B cell (primary cell): ENCODE results near the gene FARP1. TPM values are rescaled to one million over a fixed set of nuclear protein-coding genes. Genes with fewer than 3 reads are reported as not detected.

Source experiments
- ATAC-seq: fragments of 200-7000 bp; cut with Tn5 transposase; one replicate; pipeline ENCODE4 v1.10.0; 2021; ENCODE audit warnings: low read depth, mild to moderate bottlenecking, moderate number of reproducible peaks, moderate library complexity
- CTCF ChIA-PET: fragments of 350-600 bp; sonication (Branson Sonifier 250); formaldehyde crosslinking; loops from one replicate; lab custom pipeline; 2021; ENCODE audit warnings: antibody characterized with exemption, inconsistent platforms; lab: Charles Lee
- POLR2A ChIA-PET: fragments of 350-600 bp; sonication (Branson Sonifier 250); formaldehyde crosslinking; loops from one replicate; lab custom pipeline; 2021; ENCODE audit warnings: antibody characterized with exemption; lab: Charles Lee
- DNase-seq: peaks from one replicate; pipeline ENCODE4 v3.0.0; 2013
- H2AFZ ChIP-seq: 2 replicates; pipeline ENCODE4 v1.6.1; 2012; ENCODE audit warnings: mild to moderate bottlenecking, low read depth, low read length; ENCODE audit not compliant: insufficient read depth, poor library complexity, severe bottlenecking
- H3K27ac ChIP-seq, 2 donors: 1 replicate in 1 of 2; 2 replicates in 1 of 2; pipeline ENCODE4 v1.5.1; 2012 to 2013; ENCODE audit warnings: low read length in 2 of 2, mild to moderate bottlenecking in 2 of 2, moderate library complexity in 1 of 2
- H3K27me3 ChIP-seq, 4 experiments: fragments of 200-600 bp in 1 of 4; sonication (generic) in 1 of 4; replicated peaks in 1 of 4; 1 replicate in 2 of 4; 2 replicates in 2 of 4; pipeline versions ENCODE4 v1.6.1 to v1.7.0; 2013 to 2016; ENCODE audit warnings: low read length in 3 of 4, mild to moderate bottlenecking in 2 of 4, mixed read lengths in 1 of 4, moderate library complexity in 1 of 4; ENCODE audit not compliant: insufficient read depth in 4 of 4, control insufficient read depth in 3 of 4; ENCODE audit errors: control extremely low read depth in 1 of 4
- H3K36me3 ChIP-seq, 2 experiments: replicated peaks in 1 of 2; 1 replicate in 1 of 2; 2 replicates in 1 of 2; pipeline versions ENCODE4 v1.6.1 to v1.7.1; 2013; ENCODE audit warnings: low read length in 1 of 2; ENCODE audit not compliant: insufficient read depth in 2 of 2, control insufficient read depth in 1 of 2; ENCODE audit errors: control extremely low read depth in 1 of 2, extremely low read depth in 1 of 2
- H3K4me1 ChIP-seq, 2 donors: fragments of 200-600 bp in 1 of 2; sonication (generic) in 1 of 2; 1 replicate in 1 of 2; 2 replicates in 1 of 2; pipeline versions ENCODE4 v1.5.1 to v1.6.1; 2013 to 2017; ENCODE audit warnings: low read length in 2 of 2; ENCODE audit not compliant: control insufficient read depth in 2 of 2, insufficient read depth in 2 of 2
- H3K4me2 ChIP-seq: replicated peaks from 2 replicates; pipeline ENCODE3; 2012; ENCODE audit warnings: mild to moderate bottlenecking, low read depth, low read length; ENCODE audit not compliant: poor library complexity, severe bottlenecking
- H3K4me3 ChIP-seq, 5 experiments: fragments of 200-600 bp in 1 of 5; sonication (generic) in 1 of 5; 1 replicate in 3 of 5; 2 replicates in 2 of 5; pipeline versions ENCODE4 v1.5.1 to v1.7.0; 2011 to 2016; ENCODE audit warnings: low read length in 4 of 5, mild to moderate bottlenecking in 4 of 5, low read depth in 2 of 5, control low read depth in 1 of 5, moderate library complexity in 1 of 5; ENCODE audit not compliant: insufficient read depth in 1 of 5; ENCODE audit errors: control extremely low read depth in 1 of 5, extremely low read depth in 1 of 5
- H3K79me2 ChIP-seq: fragments of 200-600 bp; sonication (generic); one replicate; pipeline ENCODE4 v1.6.0; 2016; ENCODE audit warnings: low read length; ENCODE audit not compliant: control insufficient read depth, insufficient read depth
- H3K9ac ChIP-seq: fragments of 200-600 bp; sonication (generic); 2 replicates; pipeline ENCODE4 v1.6.1; 2017; ENCODE audit warnings: mild to moderate bottlenecking, low read length, moderate library complexity
- H3K9me3 ChIP-seq, 3 donors: one replicate each; pipeline versions ENCODE4 v1.6.1 to v1.7.1; 2013; ENCODE audit warnings: low read length in 2 of 3; ENCODE audit not compliant: control insufficient read depth in 2 of 3, insufficient read depth in 1 of 3; ENCODE audit errors: control extremely low read depth in 1 of 3
- H4K20me1 ChIP-seq: 2 replicates; pipeline ENCODE4 v1.6.0; 2012; ENCODE audit warnings: mild to moderate bottlenecking, low read length; ENCODE audit not compliant: insufficient read depth, control insufficient read depth, poor library complexity, severe bottlenecking
- H3K27ac Mint-ChIP-seq: one replicate; pipeline ENCODE4 v1.8.0; 2021; ENCODE audit warnings: mixed read lengths
- H3K27me3 Mint-ChIP-seq: one replicate; pipeline ENCODE4 v1.8.0; 2021; ENCODE audit warnings: mixed read lengths
- H3K4me1 Mint-ChIP-seq: one replicate; pipeline ENCODE4 v1.8.0; 2021; ENCODE audit warnings: mixed read lengths
- H3K4me3 Mint-ChIP-seq: one replicate; pipeline ENCODE4 v1.8.0; 2021; ENCODE audit warnings: mixed read lengths
- H3K9me3 Mint-ChIP-seq: one replicate; pipeline ENCODE4 v1.8.0; 2022; ENCODE audit warnings: mixed read lengths; ENCODE audit not compliant: insufficient read depth
- EZH2 ChIP-seq: IDR thresholded peaks from 2 replicates; pipeline ENCODE4 v1.6.1; 2012; ENCODE audit warnings: borderline replicate concordance, low read depth, mild to moderate bottlenecking, moderate library complexity, low read length; ENCODE audit not compliant: insufficient read depth, poor library complexity, severe bottlenecking
- WGBS: methylation state at CpG from one replicate; pipeline ENCODE4 v1.1.5; 2013; ENCODE audit warnings: missing lambda C conversion rate; ENCODE audit not compliant: insufficient coverage; 5-methylcytosine and 5-hydroxymethylcytosine counted together
- intact Hi-C: fragments of 100-400 bp; cut with micrococcal nuclease; formaldehyde crosslinking; loops from one replicate; pipeline ENCODE4 v1.10.0; 2022
- polyA plus RNA-seq: library from polyadenylated mRNA; depleted of rRNA; stranded (reverse); fragments of >200 nt; gene quantifications from 2 replicates; pipeline ENCODE4 v1.2.3, GENCODE V29; 2012
- total RNA-seq, 2 donors: library from RNA; stranded (reverse); fragments of 120-200 nt in 1 of 2; gene quantifications; 1 replicate in 1 of 2; 2 replicates in 1 of 2; pipeline versions ENCODE4 v1.2.3 to v1.2.4, GENCODE V29; 2013 to 2022
- TF ChIP-seq, protein P1 (sequence below): fragments of 200-600 bp; IDR thresholded peaks from one replicate; pipeline ENCODE4 v1.8.0; 2022; ENCODE audit warnings: antibody characterized with exemption, mild to moderate bottlenecking

The FARP1 gene
- total and polyA plus RNA-seq, 2 donors (not counting 1 experiment from before 2014, with no cell fraction given) = 0.15 to 1.5 TPM

DNA sequence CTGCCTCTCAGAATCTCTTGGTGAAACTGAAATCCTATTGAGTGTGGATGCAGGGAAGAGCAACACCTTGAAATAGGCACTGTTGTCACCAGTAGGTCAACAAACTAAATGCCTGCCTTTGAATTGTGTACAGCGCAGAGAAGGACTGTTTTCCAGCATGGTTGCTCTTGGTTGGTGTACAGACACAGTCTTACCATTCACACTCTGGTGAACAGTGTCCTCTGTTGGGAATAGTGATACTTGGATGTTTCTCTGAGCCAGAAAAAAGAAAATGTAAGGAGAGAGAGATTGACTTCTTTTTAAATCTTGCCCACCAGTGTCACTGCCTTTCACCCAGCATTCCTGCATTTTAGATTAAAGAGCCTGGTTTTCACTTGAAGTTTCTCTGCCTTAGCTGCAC lies 254.3 kb downstream of the FARP1 start:
- intact Hi-C loops = no loop called here
- H3K4me2 ChIP-seq = no peak overlapping the region
- no CpG with 5 or more reads among the region's 1 CpG for WGBS
- no peak overlapping the region for H3K4me3 Mint-ChIP-seq
- H3K9me3 Mint-ChIP-seq = no peaks in the 10 kb centered on the region
- H3K27ac ChIP-seq = no peak overlapping the region
- no peak for DNase-seq
- H3K27me3 ChIP-seq = no peaks in the 10 kb centered on the region
- H3K4me1 ChIP-seq = no peaks in the 10 kb centered on the region
- ATAC-seq = no peak
- H3K27me3 Mint-ChIP-seq = peaks cover 20% of the 10 kb centered on the region
- H3K4me3 ChIP-seq = no peak overlapping the region
- H3K27ac Mint-ChIP-seq = no peak overlapping the region
- no peaks in the 10 kb centered on the region for H3K36me3 ChIP-seq
- no peaks in the 10 kb centered on the region for H3K79me2 ChIP-seq
- H4K20me1 ChIP-seq = no peaks in the 10 kb centered on the region
- TF ChIP-seq EZH2 = no peak
- TF ChIP-seq, protein P1, sequence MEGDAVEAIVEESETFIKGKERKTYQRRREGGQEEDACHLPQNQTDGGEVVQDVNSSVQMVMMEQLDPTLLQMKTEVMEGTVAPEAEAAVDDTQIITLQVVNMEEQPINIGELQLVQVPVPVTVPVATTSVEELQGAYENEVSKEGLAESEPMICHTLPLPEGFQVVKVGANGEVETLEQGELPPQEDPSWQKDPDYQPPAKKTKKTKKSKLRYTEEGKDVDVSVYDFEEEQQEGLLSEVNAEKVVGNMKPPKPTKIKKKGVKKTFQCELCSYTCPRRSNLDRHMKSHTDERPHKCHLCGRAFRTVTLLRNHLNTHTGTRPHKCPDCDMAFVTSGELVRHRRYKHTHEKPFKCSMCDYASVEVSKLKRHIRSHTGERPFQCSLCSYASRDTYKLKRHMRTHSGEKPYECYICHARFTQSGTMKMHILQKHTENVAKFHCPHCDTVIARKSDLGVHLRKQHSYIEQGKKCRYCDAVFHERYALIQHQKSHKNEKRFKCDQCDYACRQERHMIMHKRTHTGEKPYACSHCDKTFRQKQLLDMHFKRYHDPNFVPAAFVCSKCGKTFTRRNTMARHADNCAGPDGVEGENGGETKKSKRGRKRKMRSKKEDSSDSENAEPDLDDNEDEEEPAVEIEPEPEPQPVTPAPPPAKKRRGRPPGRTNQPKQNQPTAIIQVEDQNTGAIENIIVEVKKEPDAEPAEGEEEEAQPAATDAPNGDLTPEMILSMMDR = no peak
- ChIA-PET POLR2A (no interaction called here), CTCF (no interaction called here)
- no peak overlapping the region for H3K9ac ChIP-seq
- H3K9me3 ChIP-seq = no peaks in the 10 kb centered on the region
- H2AFZ ChIP-seq = no peak overlapping the region
- H3K4me1 Mint-ChIP-seq = no peaks in the 10 kb centered on the region

DNA sequence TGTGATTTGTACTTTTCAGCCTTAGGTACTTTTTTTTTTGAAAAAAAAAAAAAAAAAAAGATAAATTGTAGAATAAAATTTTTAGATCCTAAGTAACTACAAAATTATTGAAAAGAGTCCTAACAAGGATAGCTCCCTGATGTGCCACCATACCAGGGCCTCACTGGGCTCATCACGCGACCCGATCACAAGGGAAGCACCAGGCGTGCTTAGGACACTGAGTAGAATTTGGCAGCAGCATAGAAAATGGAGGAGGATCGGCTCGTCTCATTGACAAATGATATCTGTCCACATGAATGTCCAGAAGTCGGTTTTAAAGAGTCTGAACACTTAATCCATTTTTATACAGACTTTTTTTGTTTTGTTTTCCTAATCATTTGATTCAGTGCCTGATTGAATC lies 255.0 kb downstream of the FARP1 start:
- H3K27ac ChIP-seq = no peak overlapping the region
- no peaks in the 10 kb centered on the region for H3K79me2 ChIP-seq
- DNase-seq (no peak), ATAC-seq (no peak)
- no peaks in the 10 kb centered on the region for H3K27me3 ChIP-seq
- H2AFZ ChIP-seq = no peak overlapping the region
- ChIA-PET POLR2A (no interaction called here), CTCF (interaction anchor here (0.6 kb wide), 1 partner anchor 49 kb away, joined by 3 read pairs; no protein-coding TSS in a partner anchor)
- Mint-ChIP-seq H3K9me3 (no peaks in the 10 kb centered on the region), H3K4me3 (no peak overlapping the region), H3K27ac (no peak overlapping the region), H3K4me1 (no peaks in the 10 kb centered on the region), H3K27me3 (peaks cover 14% of the 10 kb centered on the region)
- TF ChIP-seq, protein P1 = no peak
- no peak for TF ChIP-seq EZH2
- intact Hi-C loops = no loop called here
- H3K4me3 ChIP-seq = no peak overlapping the region
- no peak overlapping the region for H3K9ac ChIP-seq
- H3K4me2 ChIP-seq = no peak overlapping the region
- H3K36me3 ChIP-seq = no peaks in the 10 kb centered on the region
- no peaks in the 10 kb centered on the region for H4K20me1 ChIP-seq
- H3K4me1 ChIP-seq = no peaks in the 10 kb centered on the region
- H3K9me3 ChIP-seq = no peaks in the 10 kb centered on the region
- WGBS = 94% methylated on average over 4 of the region's 7 CpGs
